Subcutaneous adipose tissue (tissue), 4 donors: ENCODE results near the gene OR5H2. TPM values are rescaled to one million over a fixed set of nuclear protein-coding genes. Genes with fewer than 3 reads are reported as not detected.

Source experiments
- total RNA-seq, 4 donors: library from RNA; depleted of rRNA; stranded (reverse); fragments of >200 nt; gene quantifications; one replicate each; pipeline ENCODE4 v1.1.0, GENCODE V29; 2016
- TF ChIP-seq, protein P1 (sequence below): fragments of 450-650 bp; IDR thresholded peaks from one replicate; pipeline ENCODE4 v1.5.1; 2016; ENCODE audit warnings: low read depth, mild to moderate bottlenecking, control low read depth, antibody characterized with exemption, moderate library complexity

OR5H2 gene
- total RNA-seq, 4 donors from 2014 or later: not detected

DNA sequence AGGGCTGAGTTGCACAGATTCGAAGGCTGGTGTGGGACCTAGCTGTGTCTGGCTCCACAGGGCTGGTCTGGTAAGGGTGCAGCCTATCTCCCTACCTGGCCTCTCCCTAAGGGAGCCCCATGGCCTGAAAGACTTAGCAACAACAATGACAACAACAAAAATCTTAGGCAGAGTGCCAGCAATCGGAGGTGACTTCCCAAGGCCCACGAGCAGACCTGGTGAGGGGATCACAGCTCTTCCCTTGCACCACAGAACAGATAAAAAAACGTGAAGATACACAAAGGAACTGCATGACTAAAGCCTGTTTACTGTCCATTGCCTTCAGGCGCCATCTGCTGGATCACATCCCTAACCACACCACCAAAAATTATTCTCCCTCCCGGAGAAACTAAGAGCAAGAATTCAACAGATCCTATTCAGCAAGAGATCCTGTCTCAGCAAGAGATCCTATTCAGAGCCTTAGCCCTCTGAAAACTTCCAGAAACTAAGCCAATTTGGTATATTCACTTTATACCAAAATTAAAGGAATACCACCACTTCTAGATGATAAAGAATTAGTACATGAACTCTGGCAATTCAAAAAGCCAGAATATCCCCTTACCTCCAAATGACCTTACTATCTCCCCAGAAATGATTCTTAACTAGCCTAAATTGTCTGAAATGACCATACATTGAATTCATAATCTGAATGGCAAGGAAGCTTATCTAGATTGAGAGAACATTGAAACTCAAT, 47.3 kb downstream of the OR5H2 start:
- TF ChIP-seq, protein P1, sequence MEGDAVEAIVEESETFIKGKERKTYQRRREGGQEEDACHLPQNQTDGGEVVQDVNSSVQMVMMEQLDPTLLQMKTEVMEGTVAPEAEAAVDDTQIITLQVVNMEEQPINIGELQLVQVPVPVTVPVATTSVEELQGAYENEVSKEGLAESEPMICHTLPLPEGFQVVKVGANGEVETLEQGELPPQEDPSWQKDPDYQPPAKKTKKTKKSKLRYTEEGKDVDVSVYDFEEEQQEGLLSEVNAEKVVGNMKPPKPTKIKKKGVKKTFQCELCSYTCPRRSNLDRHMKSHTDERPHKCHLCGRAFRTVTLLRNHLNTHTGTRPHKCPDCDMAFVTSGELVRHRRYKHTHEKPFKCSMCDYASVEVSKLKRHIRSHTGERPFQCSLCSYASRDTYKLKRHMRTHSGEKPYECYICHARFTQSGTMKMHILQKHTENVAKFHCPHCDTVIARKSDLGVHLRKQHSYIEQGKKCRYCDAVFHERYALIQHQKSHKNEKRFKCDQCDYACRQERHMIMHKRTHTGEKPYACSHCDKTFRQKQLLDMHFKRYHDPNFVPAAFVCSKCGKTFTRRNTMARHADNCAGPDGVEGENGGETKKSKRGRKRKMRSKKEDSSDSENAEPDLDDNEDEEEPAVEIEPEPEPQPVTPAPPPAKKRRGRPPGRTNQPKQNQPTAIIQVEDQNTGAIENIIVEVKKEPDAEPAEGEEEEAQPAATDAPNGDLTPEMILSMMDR: no peak

DNA sequence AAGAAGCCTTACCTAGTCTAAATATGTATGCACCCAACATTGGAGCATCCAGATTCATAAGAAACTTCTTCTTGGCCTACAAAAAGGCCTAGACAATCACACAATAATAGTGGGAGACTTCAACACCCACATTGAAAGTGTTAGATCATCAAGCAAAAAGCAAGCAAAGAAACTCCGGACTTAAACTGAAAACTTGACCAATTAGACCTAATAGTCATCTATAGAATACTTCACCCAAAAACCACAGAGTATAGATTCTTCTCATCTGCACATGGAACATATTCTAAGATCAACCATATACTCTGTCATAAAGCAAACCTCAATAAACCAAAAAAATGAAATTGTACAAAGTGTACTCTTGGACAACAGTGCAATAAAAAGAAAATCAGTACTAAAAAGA, 49.0 kb downstream of the OR5H2 start:
- TF ChIP-seq, protein P1: no peak

Other genes with a start within 250 kb of the OR5H2 start
- not detected for gene GABRR3, start 247.2 kb upstream of the OR5H2 start, total RNA-seq
- gene OR5AC2, start 195.3 kb upstream of the OR5H2 start, total RNA-seq: not detected
- not detected for gene OR5H1, start 151.8 kb upstream of the OR5H2 start, total RNA-seq
- gene OR5H14, start 135.0 kb upstream of the OR5H2 start, total RNA-seq: not detected
- not detected for gene OR5H15, start 115.8 kb upstream of the OR5H2 start, total RNA-seq
- gene OR5H6, start 18.3 kb upstream of the OR5H2 start, total RNA-seq: under 1 TPM in 1 of 4 donors, not detected in 3; 0.34 TPM
- not detected for gene OR5K4, start 71.3 kb downstream of the OR5H2 start, total RNA-seq
- gene OR5K3, start 108.2 kb downstream of the OR5H2 start, total RNA-seq: not detected
- not detected for gene OR5K1, start 180.7 kb downstream of the OR5H2 start, total RNA-seq
- not detected for gene OR5K2, start 215.2 kb downstream of the OR5H2 start, total RNA-seq
- gene CLDND1, start 240.4 kb downstream of the OR5H2 start, total RNA-seq: 100 to 1,000 TPM in 3 of 4 donors, 10 to 100 TPM in 1; 68.8 to 152 (median 114) TPM
- 1 to 10 TPM in 1 of 4 donors, not detected in 3; 1.3 TPM for gene GPR15, start 249.5 kb downstream of the OR5H2 start, total RNA-seq